ENCODE results near the gene AMPH.
"Not testable (repeated sequence)": the region's sequence is repeated elsewhere in the genome, so short reads cannot be mapped to it uniquely, and the experiment has no call there.

Gene AMPH

DNA sequence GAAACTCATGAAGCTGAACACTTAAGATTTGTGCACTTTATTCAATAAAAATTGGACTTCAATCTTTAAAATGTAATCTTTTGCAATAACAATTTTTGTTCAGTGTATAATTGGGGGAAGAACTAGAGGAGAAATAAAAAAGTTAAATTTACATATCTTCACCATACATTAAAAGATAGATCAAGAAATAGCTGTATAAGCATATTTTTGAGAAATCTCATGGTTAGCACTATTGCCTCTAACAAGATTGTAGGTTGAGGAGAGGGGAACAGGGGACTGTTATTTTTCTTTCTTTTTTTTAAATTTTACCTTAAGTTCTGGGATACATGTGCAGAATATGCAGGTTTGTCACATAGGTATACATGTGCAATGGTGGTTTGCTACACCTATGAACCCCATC is 5.3 kb downstream of the AMPH start:
- DNase-seq = no peak

DNA sequence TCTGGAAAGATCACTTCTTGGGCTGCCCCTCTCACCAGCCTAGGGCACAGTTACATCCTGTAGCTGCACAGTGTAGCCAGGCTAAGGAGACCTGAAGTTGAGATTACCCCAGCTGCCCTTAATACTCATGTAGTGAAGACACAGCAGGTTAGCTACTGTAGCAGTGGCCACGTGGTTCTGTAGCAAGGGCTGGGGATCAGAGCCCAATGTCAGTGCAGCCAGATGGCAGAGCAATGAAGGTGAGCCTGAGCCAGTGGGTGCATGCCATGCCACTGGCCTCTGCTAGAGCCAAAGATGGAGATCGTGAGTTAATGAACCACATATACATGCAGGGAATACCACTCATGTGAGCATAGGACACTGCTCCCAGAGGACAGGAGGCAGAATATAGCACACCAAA is 15.5 kb downstream of the AMPH start:
- DNase-seq = no peak

DNA sequence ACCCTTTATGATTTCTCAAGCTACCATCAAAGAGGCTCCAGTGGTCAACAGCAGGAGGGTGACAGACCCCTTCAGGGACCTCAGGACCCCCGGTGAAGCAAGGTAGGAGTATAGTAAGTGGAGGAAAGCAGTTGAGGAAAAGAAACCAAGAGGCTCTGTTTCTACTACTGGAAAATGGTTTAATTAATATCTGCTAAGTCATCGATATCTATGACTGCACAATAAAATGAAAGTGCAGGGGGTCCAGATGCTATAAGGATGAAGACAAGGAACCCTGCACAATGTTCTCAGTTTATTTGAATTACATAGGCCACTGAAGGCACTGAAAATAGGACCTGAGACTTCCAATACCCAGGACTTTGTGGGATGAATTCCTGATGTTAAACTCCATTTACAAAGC is 23.7 kb downstream of the AMPH start:
- DNase-seq = no peak

DNA sequence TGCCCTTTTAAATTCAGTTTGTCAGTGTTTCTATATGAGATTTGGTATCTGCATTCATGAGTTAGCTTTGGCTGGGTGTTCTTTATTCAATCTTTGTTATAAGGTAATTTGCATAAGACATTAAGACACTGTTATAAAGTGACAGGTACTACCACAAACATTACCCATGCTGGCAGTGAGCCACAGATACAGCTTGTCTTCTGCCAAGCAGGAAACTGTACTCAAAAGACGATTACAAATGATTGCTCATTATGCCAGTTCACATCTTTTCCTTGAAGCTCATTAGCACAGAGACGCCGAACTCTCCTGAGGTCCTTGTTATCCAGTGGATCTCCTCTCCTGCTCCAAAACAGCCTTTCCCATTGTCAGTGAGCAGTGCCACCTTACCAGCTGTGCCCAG is 30.4 kb downstream of the AMPH start:
- DNase-seq = no peak

DNA sequence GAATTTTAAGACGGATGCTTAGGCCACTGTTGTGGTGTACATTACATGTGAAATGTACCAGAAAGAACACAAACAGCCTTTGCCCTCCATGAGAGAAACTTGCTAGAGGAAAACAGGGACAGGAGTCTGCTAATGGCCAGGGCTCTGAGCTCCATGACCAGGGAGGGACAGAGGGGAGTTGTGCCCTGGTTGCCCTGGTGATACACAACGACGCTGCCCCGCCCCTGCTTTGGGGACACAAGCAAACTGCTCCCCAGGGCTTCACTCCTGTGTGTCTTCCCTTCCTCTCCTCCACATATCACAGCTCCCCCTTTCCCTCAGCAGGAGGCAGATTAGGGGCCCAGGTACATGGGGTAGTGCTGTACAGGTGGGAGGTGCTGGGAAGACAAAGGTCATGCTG is 36.2 kb downstream of the AMPH start:
- DNase-seq = no peak

DNA sequence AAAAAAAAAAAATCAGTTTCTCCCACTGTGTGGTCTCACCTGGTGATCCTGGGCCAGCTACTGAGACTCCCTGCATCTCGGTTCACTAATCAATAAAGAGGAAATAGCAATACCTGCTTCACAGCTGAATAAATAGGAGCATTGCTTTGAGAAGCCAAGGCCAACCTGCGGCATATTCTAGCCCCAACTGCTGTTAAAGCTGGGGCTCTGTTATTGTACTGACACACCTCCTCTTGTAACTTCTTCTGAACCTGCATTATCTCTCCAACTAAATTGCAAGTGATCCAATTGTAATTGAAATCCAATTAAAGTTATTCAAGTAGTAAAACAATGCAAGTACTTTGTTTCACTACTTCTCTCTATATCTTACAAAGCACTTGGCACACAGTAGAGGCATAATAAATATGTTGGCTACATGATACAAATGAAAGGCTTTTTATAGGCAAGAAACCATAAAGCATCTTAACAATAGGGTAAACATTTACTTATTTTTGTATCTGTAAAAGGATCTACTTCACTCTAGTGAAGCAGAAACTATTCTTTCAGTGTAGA is 38.4 kb downstream of the AMPH start:
- DNase-seq = no peak

DNA sequence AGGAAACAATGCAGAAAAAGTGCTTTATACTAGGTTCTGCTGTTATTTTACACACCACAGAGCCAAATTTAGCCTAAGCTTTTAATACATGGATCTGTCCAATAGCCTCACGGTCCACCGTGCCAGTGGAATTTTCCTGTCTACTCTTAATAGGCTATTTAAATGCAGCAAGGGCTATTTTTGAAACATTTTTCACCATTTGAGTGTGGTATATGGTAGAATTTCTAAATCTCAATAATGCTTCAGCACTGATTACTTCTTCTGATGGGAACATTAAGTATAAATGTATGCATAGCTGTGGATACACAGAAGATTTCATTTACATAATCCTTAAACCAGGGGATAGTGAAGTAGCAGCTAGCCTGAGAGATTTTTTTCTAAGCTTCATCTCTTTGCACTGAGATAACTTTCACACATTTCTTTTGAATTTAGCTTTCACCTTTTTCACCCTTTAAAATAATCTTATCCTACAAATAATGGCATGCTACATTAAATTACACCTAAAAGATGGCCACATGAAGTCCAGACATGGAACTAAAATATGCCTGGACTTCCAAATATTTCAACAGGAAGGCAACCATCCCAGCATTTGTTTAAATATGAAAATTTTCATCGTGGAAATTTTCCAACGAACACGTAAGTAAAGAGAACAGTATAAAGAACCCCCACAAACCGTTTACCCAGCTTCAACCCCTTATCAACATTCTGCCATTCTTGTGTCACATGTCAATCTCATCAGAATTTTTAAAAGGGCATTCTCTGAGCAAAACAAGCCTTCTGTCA is 45.4 kb downstream of the AMPH start:
- DNase-seq = no peak

DNA sequence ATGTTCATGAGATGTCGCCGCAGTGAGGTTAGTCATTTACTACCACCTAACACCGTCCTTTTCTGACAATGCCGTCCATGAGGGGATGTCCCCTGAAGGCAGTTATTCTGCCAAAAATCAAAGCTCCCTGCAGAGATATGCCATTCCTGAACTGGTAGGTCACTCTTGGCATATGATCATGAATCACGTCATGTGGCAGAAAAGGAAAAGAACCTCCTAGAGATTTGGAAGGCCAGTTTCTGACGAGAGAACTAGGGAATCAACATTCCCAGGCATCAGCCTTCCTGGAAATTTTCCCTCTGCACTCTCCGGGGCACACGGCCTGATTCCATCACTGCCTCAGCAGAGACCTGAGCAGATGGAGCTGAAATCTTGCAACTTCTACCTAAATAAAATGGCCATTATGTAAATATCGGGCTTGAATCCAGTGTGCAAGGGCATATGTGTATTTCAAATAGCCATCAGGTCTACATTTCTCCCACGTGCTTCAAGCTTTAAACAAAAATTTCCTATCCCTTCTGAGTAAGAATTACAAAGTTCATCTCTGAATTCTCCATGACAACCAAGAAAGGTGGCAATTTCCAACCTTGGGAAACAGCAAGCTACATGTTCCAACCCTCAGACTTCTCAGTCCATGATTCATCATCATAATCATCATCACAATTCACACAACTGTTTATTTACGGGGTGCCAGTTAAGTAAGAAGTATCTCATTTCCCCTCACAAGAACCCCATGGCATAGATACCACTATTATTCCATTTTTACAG is 46.5 kb downstream of the AMPH start:
- no peak for DNase-seq

DNA sequence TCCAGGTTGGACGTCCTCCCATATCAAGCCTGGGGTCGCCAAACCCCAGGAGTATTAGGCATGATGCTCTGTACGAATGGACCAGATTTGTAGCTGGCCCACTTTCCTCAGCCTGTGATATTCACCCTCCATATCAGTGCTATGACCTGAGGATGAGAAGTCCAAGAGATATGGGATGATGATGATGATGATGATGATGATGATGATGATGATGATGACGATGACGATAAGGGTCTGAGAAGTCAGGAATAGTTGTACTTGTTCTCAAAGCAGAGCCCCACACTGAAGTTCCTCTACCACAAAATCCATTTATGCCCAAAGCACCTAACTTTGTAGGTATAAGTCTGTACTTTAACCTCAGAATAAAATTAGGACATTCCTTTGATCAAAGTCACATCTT is 50.7 kb downstream of the AMPH start:
- DNase-seq = no peak

DNA sequence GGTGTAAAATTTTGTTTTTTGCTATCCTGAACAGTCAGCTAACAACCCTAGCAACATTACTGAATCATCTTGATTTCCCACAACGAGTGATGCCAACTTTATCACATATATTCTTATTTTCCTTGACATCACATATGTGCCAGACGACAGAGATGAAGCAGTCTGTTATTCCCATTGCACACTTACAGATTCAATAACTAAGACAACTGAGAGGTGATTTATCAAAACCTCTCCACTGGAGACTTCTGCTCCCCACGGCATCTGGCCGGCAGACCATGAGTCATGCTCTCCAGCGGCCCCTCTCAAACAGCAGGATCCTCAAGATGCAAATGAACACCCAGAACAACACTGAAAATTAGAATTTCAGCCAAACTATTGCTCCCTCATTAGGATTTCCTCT is 57.1 kb downstream of the AMPH start:
- DNase-seq = no peak

DNA sequence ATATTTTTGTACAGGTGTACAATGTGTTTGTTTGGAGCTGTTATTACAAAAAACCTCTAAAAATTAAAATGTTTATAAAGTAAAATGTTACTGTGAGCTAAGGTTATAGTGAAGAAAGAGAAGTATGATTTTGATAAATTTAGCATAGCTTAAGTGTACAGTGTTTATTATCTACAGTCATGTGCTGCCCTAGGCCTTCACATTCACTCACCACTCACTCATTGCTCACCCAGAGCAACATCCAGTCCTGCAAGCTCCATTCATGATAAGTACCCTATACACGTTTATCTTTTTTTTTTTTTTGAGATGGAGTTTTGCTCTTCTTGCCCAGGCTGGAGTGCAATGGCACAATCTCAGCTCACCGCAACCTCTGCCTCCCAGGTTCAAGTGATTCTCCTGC is 59.6 kb downstream of the AMPH start:
- not testable (repeated sequence) for DNase-seq

DNA sequence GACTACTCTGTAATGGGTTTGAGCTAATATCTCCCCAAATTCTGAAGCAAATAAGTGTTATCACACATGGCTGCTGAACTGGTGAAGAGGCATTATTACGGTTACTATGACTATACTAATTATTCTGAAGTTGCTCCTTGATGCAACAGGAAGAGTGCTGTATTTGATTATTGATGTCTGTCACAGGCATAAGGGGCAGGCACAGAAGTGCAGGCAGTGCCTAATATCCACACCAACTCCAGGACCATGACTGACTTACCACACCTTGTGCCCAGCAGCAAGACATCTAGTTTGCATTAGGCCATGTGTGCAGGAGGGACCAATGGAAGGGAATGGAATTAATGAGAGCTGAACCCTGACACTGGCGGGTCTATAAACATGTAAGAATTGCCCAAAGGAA is 62.7 kb downstream of the AMPH start:
- no peak for DNase-seq

DNA sequence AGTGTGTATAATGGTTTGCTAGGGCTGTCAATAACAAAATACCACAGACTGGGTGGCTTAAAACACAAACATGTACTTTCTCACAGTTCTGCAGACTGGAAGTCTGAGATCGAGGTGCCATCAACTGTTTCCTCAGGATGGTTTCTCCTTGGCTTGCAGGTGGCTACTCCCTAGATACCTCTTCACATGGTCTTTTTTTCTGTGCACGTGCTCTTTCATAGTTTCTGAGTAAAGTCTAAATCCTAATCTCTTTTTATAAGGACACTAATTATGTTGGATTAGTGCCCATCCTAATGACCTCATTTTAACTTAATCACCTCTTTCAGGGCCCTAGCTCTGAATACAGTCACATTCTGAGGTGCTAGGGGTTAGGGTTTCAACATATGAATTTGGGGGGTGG is 65.9 kb downstream of the AMPH start:
- DNase-seq = no peak

DNA sequence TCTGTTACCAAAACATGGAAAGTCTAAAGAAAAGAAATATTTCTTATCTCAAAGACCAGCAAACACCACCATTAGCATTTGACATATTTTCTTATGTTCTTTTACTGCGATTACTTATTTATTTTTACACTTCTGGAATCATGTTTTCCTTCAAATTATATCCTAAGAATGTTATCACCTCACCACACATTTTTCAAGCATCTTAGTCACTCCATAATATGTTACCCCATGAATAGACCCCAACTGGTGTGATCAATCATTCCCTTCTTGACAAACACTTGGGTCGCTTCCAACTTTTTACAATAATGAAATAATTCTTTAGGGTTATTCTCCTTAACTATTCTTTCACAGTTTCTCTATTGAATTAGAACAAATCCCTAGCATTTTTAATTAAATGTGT is 67.4 kb downstream of the AMPH start:
- no peak for DNase-seq

DNA sequence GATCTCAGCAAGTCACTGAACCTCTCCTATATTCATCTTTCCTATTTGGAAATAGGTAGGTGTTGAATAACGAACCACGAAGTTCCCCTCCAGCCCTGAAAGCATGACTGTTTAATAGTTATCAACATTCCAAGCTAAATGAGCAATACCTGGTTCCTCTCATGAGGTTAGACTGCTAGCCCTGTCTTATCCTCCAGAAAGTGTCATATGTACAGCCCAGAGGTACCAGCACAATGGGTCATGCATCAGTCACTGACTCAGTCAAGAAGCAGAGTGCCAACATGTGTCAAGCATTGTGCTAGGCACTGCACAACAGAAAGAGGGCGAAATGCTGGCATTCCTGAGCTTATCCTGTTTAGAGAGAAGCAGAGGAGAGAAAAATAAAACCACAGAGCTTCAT is 70.0 kb downstream of the AMPH start:
- DNase-seq = no peak

DNA sequence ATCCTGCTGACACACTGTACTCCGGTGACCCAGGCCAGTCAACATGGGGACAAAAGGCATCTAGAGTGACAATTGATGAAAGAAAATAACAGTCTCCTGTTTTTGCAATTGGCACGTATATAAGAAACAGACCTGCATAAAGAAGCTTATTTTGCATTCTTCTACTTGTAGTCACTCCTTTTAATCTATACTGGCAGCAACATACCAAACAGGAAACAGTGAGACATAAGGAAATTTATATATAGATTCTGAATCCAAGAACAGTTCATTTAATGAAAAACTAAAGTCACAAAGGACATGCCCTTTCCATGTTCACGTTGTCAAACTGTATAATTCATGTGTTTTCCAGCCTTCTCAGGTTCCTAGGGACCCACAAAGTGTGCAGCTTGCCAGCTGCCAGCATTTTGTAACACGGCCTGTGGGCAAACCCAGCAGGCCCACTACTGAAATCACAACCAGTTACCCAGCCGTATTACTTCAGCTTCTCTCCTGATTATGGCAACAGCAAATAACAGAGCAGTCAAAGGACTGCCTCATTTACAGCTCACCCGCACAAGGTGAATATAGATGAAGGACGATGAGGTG is 72.3 kb downstream of the AMPH start:
- DNase-seq = no peak

DNA sequence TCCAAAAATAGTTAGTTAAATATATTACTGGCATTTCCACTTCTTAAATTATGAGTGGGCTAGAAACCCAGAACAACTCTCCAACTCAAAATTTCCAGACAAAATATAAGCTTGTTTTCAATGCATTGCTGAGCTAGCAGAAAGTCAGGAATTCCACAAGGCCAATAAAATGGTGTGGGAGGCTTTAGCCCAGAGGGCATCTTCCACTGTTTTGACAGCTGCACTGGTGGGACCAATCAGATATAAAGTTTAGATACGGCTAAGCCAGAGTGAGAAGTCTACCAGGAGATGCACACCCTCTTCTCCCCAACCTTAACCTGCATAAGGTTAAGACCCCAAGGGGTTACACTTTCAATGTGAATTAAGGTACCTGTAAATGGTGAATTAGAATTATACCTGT is 76.6 kb downstream of the AMPH start:
- DNase-seq = no peak

DNA sequence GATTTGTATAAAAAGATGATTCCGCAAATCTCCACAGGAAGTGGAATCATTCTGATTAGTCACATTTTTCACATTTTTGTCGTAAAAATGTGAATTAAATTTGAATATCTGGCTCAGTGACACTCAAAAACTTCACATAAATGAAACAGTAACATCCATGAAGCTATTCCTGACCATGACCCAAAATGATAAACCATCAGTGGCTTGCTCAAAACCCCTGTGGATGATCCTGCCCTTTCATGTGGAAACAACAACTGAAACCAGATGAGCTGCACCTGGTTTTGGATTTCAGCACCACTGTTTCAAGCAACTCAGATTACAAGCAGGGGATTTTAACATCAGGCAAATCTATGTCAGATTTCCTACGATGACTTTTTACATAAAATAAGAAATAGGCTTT is 80.3 kb downstream of the AMPH start:
- no peak for DNase-seq

DNA sequence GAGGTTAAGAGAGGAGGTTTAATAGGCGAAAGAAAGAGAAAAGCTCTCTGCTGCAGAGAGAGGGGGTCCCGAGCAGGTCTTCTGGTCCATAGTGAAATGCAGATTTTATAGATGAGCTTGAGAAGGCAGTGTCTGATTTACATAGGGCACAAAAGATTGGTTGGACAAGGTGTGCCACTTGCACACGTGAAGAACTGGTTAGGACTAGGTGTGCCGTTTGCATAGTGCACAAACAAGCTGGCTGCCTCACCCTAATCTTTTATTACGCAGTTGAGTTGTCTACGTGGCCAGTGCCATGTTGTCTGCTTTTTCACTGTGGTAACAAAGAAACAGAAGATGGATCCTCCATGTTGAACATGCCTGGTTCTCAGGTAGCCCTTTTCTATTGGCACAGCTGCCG is 82.6 kb downstream of the AMPH start:
- no peak for DNase-seq

DNA sequence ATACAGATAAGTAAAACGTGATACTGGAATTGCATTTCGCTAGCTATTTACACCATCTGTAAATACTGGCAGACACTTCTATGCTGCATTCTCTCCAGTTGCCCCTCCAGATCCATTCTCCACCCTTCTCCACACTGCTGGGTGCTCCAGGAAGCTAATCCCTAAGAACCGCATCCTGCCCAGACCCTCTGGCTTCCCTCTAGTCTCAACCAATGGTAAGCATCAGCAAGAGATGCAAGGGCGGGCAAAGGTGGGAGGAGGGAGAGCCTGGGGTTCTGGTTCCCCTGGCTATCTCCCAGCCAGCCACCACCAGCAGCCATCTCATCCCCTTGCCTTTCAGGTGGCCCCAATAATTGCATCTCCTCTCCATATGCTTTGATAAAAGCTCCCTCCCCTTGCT is 84.4 kb downstream of the AMPH start:
- no peak for DNase-seq

DNA sequence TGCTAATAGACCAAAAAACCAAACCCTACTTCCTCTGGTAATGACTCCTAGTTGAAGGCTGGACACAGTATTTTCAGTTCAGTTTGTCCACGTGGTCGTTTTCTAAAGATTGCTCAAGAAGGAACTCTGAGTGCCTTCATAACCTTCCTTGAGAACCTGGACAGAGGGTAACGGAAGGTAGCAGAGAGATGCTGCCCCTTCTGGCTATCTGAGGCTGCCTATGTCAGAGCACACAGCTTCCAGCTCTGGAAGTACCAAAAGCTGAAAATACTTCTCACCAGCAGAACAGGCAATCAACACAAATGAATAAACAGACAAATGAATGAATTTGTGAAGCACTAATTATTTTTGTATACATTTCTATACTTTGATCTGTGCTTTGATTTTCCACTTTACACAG is 85.2 kb downstream of the AMPH start:
- DNase-seq = no peak

DNA sequence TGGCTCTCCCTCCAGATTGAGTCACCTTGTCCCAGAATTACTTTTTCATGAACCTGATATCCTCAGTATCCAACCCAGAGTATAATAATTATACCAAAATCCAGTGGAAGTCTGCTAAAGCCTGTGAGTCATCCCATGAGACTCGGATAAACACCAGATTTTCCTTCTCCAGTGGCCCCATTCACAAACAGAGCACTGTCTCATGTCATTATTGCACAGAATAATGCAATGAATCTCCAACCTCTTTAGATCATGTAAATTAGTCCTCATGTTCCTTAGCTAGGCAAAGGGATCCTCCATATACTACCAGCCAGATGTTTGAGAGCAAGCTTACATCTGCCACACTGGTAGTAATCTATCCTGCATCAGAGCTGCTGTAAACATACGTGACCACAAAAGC is 89.0 kb downstream of the AMPH start:
- DNase-seq = no peak

DNA sequence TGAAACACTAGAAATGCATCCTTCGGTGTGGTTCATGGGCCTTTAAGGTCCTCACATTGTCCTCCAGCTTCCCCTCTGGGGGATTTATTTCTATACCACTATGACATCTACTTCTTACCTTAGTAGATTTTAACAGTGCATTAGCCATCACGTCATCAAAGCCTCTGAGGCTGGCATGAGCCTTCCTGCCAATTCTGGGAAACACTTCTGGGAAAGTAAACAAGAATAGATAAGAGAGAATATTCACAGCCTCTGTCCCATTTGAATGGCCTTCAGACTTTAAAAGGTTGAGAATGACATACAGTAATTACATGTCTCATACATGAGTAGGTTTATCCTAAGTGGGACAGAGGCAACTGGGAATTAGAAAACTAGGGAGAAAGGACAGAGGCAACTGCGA is 89.7 kb downstream of the AMPH start:
- peak; percentile 47 for DNase-seq

DNA sequence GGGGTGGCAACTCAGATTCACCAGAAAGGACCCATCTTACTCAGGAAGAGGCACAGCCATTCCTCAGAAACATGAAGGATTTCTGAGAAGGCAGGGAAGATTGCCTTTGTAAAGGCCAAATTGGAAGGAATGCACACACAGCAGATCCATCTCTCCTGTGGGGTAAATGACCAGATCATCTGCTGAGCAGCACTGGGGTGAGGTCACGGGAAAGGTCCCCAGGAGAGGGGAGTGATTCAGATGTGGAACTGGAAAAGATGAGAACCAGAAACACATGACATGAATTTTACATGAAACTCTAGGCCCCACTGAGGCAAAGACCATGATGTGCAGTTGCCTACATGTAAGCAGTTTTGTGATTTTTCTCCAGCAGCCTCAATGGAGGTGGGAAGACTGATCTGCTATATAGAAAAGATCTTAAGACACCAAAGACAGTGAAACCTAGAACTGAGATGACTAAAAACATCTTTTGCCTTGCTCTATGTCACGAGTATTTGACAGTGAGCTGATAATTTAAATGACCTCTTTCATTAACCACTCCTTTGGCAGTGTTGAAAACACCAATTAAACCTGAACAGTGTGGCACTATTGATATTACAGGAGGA is 91.6 kb downstream of the AMPH start:
- no peak for DNase-seq

All from NCI-H510A treated with DMSO at 0.1 percent for 48 hours (cell line).